NOMO-1 (cell line): ENCODE data around the gene LRIF1.

Source experiments
- DNase-seq, 2 experiments: peaks; one replicate each; lab custom pipeline; 2025; ENCODE audit not compliant: unreplicated experiment in 2 of 2; lab: John Stamatoyannopoulos, UW

LRIF1 gene

GRCh38 chr1:110897681-110898080 is 66.0 kb downstream of the LRIF1 start:
- DNase-seq, result no peak
